ENCODE measurements around the gene TMEM229B.

DNA sequence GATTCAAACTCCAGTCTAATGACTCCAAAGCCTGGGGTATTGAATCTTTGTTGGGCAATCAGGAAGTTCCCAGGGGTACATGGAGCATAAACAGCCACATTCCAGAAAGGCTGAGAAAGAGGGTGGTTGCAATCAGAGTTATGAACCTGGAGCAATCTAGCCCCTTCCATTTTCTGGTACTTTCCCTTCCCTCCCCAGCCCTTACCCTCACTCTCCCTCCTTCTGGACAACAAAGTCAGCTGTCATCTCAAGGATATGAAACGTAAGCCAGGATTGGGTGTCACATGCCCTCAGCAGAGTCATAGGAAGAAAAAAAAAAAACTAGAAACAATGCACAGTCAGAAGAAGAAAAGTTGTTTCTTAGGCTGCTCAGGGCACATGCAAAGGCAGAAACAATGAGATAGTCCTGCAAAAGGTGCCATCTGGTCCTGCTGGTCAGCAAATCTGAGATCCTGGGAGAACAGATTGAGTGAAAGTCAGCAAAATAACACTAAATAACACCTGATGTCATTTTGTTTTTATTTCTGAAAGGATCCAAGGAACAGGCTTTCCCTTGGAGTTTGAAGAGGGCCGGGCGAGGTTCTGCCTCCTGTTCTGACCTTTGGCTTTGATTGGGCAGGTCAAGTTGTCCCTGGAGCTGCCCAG lies 27.1 kb downstream of the TMEM229B start:
- TF ChIP-seq, protein P1, sequence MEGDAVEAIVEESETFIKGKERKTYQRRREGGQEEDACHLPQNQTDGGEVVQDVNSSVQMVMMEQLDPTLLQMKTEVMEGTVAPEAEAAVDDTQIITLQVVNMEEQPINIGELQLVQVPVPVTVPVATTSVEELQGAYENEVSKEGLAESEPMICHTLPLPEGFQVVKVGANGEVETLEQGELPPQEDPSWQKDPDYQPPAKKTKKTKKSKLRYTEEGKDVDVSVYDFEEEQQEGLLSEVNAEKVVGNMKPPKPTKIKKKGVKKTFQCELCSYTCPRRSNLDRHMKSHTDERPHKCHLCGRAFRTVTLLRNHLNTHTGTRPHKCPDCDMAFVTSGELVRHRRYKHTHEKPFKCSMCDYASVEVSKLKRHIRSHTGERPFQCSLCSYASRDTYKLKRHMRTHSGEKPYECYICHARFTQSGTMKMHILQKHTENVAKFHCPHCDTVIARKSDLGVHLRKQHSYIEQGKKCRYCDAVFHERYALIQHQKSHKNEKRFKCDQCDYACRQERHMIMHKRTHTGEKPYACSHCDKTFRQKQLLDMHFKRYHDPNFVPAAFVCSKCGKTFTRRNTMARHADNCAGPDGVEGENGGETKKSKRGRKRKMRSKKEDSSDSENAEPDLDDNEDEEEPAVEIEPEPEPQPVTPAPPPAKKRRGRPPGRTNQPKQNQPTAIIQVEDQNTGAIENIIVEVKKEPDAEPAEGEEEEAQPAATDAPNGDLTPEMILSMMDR (conservative IDR thresholded peaks at IDR 0.05; ENCODE audit: low read length), result no peak
- no peak for TF ChIP-seq EZH2phosphoT487 (IDR thresholded peaks at IDR 0.05; ENCODE audit: borderline replicate concordance, low read depth, low read length)

Measured in OCI-LY7 (cell line).